Cardiac atrium fibroblast (primary cell): ENCODE data around the gene OR10J4. TPM values are rescaled to one million over a fixed set of nuclear protein-coding genes. Genes with fewer than 3 reads are reported as not detected.

ENCODE experiments used
- total RNA-seq: library from RNA; depleted of rRNA; stranded (reverse); fragments of >200 nt; gene quantifications from 2 replicates; pipeline ENCODE4 v1.2.3, GENCODE V29; 2015

OR10J4 gene
- total RNA-seq = not detected in 2 replicates

DNA sequence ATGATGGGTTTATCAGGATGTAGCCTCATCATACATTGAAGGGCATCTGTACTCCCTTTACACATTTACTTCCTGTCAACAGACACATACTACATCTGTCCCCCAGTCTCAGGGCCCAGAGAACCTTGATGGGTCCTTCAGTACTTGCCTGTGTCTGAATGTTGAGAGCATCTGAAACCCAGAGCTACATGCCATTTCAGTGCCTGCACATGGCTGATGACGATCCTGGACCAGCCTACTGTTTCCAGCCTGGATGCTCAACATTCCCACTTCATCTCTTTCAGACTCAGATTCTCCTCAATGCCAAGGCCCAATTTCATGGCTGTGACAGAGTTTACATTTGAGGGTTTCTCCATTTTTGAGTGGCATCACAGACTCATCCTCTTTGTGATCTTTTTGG is at the start of gene OR10J4:
TSS of gene OR10J4 (plus strand) at position 301 of the 400 bp plus-strand sequence.

GRCh38 chr1:159439422-159439821 is 7.4 kb downstream of the OR10J4 start, which contains the start of gene OR10J1:
OR10J1 (plus strand) TSS chr1:159439722; CDS start chr1:159439792, 70 bp downstream.

Other genes starting within 250 kb of the OR10J4 start
- 0.54 and 2.4 TPM in 2 replicates for gene ACKR1, start 227.3 kb upstream of the OR10J4 start, total RNA-seq
- gene FCER1A, start 129.9 kb upstream of the OR10J4 start, total RNA-seq = not detected in 2 replicates
- gene OR10J1, start 7.5 kb downstream of the OR10J4 start, total RNA-seq = not detected in 2 replicates
- not detected in 2 replicates for gene OR10J5, start 103.8 kb downstream of the OR10J4 start, total RNA-seq
- not detected in 2 replicates for gene APCS, start 155.6 kb downstream of the OR10J4 start, total RNA-seq